ENCODE data around the gene IL20RA.

The IL20RA gene

Small RNAs within 50 kb of the gene (small RNA-seq; reads per million reads assigned to genes)
- gene RPL35AP3: 0 reads per million in 2 experiments

All from SK-N-DZ (cell line).